Measurements from ENCODE around the gene HSPA12B. TPM values are rescaled to one million over a fixed set of nuclear protein-coding genes. Genes with fewer than 3 reads are reported as not detected.

Gene HSPA12B
- total and polyA plus RNA-seq, 2 of the 13 experiments (the other 11 are each of a cell fraction or from before 2014, with no cell fraction given), result 0.01 TPM; not detected in 1

- TF ChIP-seq ZNF605 (CRISPR knock-in tag; IDR thresholded peaks at IDR 0.05), result no peak
- TF ChIP-seq ZNF234 (CRISPR knock-in tag; conservative IDR thresholded peaks at IDR 0.05), result no peak
- TF ChIP-seq, protein P1, sequence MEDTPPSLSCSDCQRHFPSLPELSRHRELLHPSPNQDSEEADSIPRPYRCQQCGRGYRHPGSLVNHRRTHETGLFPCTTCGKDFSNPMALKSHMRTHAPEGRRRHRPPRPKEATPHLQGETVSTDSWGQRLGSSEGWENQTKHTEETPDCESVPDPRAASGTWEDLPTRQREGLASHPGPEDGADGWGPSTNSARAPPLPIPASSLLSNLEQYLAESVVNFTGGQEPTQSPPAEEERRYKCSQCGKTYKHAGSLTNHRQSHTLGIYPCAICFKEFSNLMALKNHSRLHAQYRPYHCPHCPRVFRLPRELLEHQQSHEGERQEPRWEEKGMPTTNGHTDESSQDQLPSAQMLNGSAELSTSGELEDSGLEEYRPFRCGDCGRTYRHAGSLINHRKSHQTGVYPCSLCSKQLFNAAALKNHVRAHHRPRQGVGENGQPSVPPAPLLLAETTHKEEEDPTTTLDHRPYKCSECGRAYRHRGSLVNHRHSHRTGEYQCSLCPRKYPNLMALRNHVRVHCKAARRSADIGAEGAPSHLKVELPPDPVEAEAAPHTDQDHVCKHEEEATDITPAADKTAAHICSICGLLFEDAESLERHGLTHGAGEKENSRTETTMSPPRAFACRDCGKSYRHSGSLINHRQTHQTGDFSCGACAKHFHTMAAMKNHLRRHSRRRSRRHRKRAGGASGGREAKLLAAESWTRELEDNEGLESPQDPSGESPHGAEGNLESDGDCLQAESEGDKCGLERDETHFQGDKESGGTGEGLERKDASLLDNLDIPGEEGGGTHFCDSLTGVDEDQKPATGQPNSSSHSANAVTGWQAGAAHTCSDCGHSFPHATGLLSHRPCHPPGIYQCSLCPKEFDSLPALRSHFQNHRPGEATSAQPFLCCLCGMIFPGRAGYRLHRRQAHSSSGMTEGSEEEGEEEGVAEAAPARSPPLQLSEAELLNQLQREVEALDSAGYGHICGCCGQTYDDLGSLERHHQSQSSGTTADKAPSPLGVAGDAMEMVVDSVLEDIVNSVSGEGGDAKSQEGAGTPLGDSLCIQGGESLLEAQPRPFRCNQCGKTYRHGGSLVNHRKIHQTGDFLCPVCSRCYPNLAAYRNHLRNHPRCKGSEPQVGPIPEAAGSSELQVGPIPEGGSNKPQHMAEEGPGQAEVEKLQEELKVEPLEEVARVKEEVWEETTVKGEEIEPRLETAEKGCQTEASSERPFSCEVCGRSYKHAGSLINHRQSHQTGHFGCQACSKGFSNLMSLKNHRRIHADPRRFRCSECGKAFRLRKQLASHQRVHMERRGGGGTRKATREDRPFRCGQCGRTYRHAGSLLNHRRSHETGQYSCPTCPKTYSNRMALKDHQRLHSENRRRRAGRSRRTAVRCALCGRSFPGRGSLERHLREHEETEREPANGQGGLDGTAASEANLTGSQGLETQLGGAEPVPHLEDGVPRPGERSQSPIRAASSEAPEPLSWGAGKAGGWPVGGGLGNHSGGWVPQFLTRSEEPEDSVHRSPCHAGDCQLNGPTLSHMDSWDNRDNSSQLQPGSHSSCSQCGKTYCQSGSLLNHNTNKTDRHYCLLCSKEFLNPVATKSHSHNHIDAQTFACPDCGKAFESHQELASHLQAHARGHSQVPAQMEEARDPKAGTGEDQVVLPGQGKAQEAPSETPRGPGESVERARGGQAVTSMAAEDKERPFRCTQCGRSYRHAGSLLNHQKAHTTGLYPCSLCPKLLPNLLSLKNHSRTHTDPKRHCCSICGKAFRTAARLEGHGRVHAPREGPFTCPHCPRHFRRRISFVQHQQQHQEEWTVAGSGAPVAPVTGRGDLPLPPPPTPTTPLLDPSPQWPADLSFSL (CRISPR knock-in tag; IDR thresholded peaks at IDR 0.05), result no peak
- no peak for TF ChIP-seq ZNF556 (CRISPR knock-in tag; IDR thresholded peaks at IDR 0.05; ENCODE audit: borderline replicate concordance)
- peak; percentile 54; the same call in 1 of the 2 replicates for TF ChIP-seq SP5 (CRISPR knock-in tag; IDR thresholded peaks at IDR 0.05; ENCODE audit: borderline replicate concordance, low read depth)
- no peak for TF ChIP-seq ZSCAN5A (CRISPR knock-in tag; IDR thresholded peaks at IDR 0.05; ENCODE audit: borderline replicate concordance)
- TF ChIP-seq THAP11 (CRISPR knock-in tag; IDR thresholded peaks at IDR 0.05), result peak; percentile 54
- no peak for TF ChIP-seq ZNF772 (CRISPR knock-in tag; IDR thresholded peaks at IDR 0.05)
- no peak for TF ChIP-seq ZNF629 (CRISPR knock-in tag; conservative IDR thresholded peaks at IDR 0.05)
- TF ChIP-seq ZSCAN21 (CRISPR knock-in tag; IDR thresholded peaks at IDR 0.05; ENCODE audit: borderline replicate concordance), result no peak; the same call in 1 of the 2 replicates
- no peak for TF ChIP-seq HNRNPUL1 (IDR thresholded peaks at IDR 0.05; ENCODE audit: low read depth, low read length)
- no peak for TF ChIP-seq HINFP (CRISPR knock-in tag; IDR thresholded peaks at IDR 0.05; ENCODE audit: low read depth)
- no peak for TF ChIP-seq ZNF124 (CRISPR knock-in tag; IDR thresholded peaks at IDR 0.05)
- TF ChIP-seq ZNF274 (CRISPR knock-in tag; IDR thresholded peaks at IDR 0.05), result peak; percentile 58; the same call in 1 of the 2 replicates
- TF ChIP-seq FOXK1 (CRISPR knock-in tag; IDR thresholded peaks at IDR 0.05; ENCODE audit: borderline replicate concordance, low read depth), result peak; percentile 31; the same call in 1 of the 2 replicates
Observed at GRCh38 chr20:3710703-3711483, 21.6 kb upstream of the HSPA12B start (continued).

All from HepG2 (cell line).